Measurements from ENCODE around the gene AP4S1.
A peak's percentile ranks its signal among the peaks of the same experiment; 100 is the strongest.
"Not testable (repeated sequence)": the region's sequence is repeated elsewhere in the genome, so short reads cannot be mapped to it uniquely, and the experiment has no call there.

The AP4S1 gene

GRCh38 chr14:31026450-31027235, 1.2 kb downstream of the AP4S1 start:
- H3K4me1 ChIP-seq (ENCODE audit: control insufficient read depth, low read depth, low read length): peaks cover 13% of the 10 kb centered on the region
- H3K4me3 ChIP-seq (ENCODE audit: low read length): peak overlapping the region; percentile 99
- peak overlapping the region; percentile 97 for H3K9ac ChIP-seq (ENCODE audit: low read length)
- peaks cover 6% of the 10 kb centered on the region for H3K36me3 ChIP-seq (ENCODE audit: control insufficient read depth, low read depth, low read length)
- H3K27me3 ChIP-seq (ENCODE audit: control insufficient read depth, insufficient read depth, low read length): no peaks in the 10 kb centered on the region
- no peaks in the 10 kb centered on the region for H3K9me3 ChIP-seq (ENCODE audit: control insufficient read depth, low read depth, low read length)
- H3K27ac ChIP-seq (ENCODE audit: low read length): peak overlapping the region; percentile 48

GRCh38 chr14:31027847-31028246, 2.4 kb downstream of the AP4S1 start:
- H3K4me3 ChIP-seq (ENCODE audit: low read length): peak overlapping the region; percentile 99
- no peaks in the 10 kb centered on the region for H3K27me3 ChIP-seq (ENCODE audit: control insufficient read depth, insufficient read depth, low read length)
- H3K27ac ChIP-seq (ENCODE audit: low read length): no peak overlapping the region
- no peak overlapping the region for H3K9ac ChIP-seq (ENCODE audit: low read length)
- H3K4me1 ChIP-seq (ENCODE audit: control insufficient read depth, low read depth, low read length): peaks cover 13% of the 10 kb centered on the region
- peaks cover under 1% of the 10 kb centered on the region for H3K36me3 ChIP-seq (ENCODE audit: control insufficient read depth, low read depth, low read length)
- no peaks in the 10 kb centered on the region for H3K9me3 ChIP-seq (ENCODE audit: control insufficient read depth, low read depth, low read length)

- Histone ChIP-seq H3K27ac (ENCODE audit: low read length) (no peak overlapping the region), H3K4me3 (ENCODE audit: low read length) (no peak overlapping the region), H3K4me1 (ENCODE audit: control insufficient read depth, low read depth, low read length) (peaks cover 8% of the 10 kb centered on the region), H3K9me3 (ENCODE audit: control insufficient read depth, low read depth, low read length) (no peaks in the 10 kb centered on the region), H3K27me3 (ENCODE audit: control insufficient read depth, insufficient read depth, low read length) (no peaks in the 10 kb centered on the region), H3K9ac (ENCODE audit: low read length) (no peak overlapping the region), H3K36me3 (ENCODE audit: control insufficient read depth, low read depth, low read length) (no peaks in the 10 kb centered on the region)
Measured at GRCh38 chr14:31029016-31029970, 3.8 kb downstream of the AP4S1 start.

- Histone ChIP-seq H3K27ac (ENCODE audit: low read length) (no peak overlapping the region), H3K4me1 (ENCODE audit: control insufficient read depth, low read depth, low read length) (peaks cover 6% of the 10 kb centered on the region), H3K9me3 (ENCODE audit: control insufficient read depth, low read depth, low read length) (no peaks in the 10 kb centered on the region), H3K27me3 (ENCODE audit: control insufficient read depth, insufficient read depth, low read length) (no peaks in the 10 kb centered on the region), H3K36me3 (ENCODE audit: control insufficient read depth, low read depth, low read length) (no peaks in the 10 kb centered on the region), H3K4me3 (ENCODE audit: low read length) (no peak overlapping the region), H3K9ac (ENCODE audit: low read length) (no peak overlapping the region)
Measured at GRCh38 chr14:31030469-31030868, 5.0 kb downstream of the AP4S1 start.

GRCh38 chr14:31036552-31036951, 11.1 kb downstream of the AP4S1 start:
- Histone ChIP-seq H3K4me1 (ENCODE audit: control insufficient read depth, low read depth, low read length) (peaks cover 5% of the 10 kb centered on the region), H3K4me3 (ENCODE audit: low read length) (no peak overlapping the region), H3K9ac (ENCODE audit: low read length) (no peak overlapping the region), H3K27me3 (ENCODE audit: control insufficient read depth, insufficient read depth, low read length) (no peaks in the 10 kb centered on the region), H3K27ac (ENCODE audit: low read length) (no peak overlapping the region), H3K36me3 (ENCODE audit: control insufficient read depth, low read depth, low read length) (no peaks in the 10 kb centered on the region), H3K9me3 (ENCODE audit: control insufficient read depth, low read depth, low read length) (no peaks in the 10 kb centered on the region)

- Histone ChIP-seq H3K27ac (ENCODE audit: low read length) (no peak overlapping the region), H3K9me3 (ENCODE audit: control insufficient read depth, low read depth, low read length) (no peaks in the 10 kb centered on the region), H3K9ac (ENCODE audit: low read length) (no peak overlapping the region), H3K36me3 (ENCODE audit: control insufficient read depth, low read depth, low read length) (no peaks in the 10 kb centered on the region), H3K4me3 (ENCODE audit: low read length) (no peak overlapping the region), H3K4me1 (ENCODE audit: control insufficient read depth, low read depth, low read length) (peaks cover 5% of the 10 kb centered on the region), H3K27me3 (ENCODE audit: control insufficient read depth, insufficient read depth, low read length) (no peaks in the 10 kb centered on the region)
Measured at GRCh38 chr14:31037709-31038221, 12.3 kb downstream of the AP4S1 start.

- no peak overlapping the region for H3K4me3 ChIP-seq (ENCODE audit: low read length)
- no peaks in the 10 kb centered on the region for H3K36me3 ChIP-seq (ENCODE audit: control insufficient read depth, low read depth, low read length)
- H3K27ac ChIP-seq (ENCODE audit: low read length): no peak overlapping the region
- no peaks in the 10 kb centered on the region for H3K9me3 ChIP-seq (ENCODE audit: control insufficient read depth, low read depth, low read length)
- no peaks in the 10 kb centered on the region for H3K27me3 ChIP-seq (ENCODE audit: control insufficient read depth, insufficient read depth, low read length)
- no peak overlapping the region for H3K9ac ChIP-seq (ENCODE audit: low read length)
- H3K4me1 ChIP-seq (ENCODE audit: control insufficient read depth, low read depth, low read length): peaks cover 6% of the 10 kb centered on the region
Measured at GRCh38 chr14:31038521-31039166, 13.2 kb downstream of the AP4S1 start.

- Histone ChIP-seq H3K4me3 (ENCODE audit: low read length) (no peak overlapping the region), H3K9me3 (ENCODE audit: control insufficient read depth, low read depth, low read length) (no peaks in the 10 kb centered on the region), H3K4me1 (ENCODE audit: control insufficient read depth, low read depth, low read length) (peaks cover 8% of the 10 kb centered on the region), H3K27ac (ENCODE audit: low read length) (no peak overlapping the region), H3K27me3 (ENCODE audit: control insufficient read depth, insufficient read depth, low read length) (no peaks in the 10 kb centered on the region), H3K9ac (ENCODE audit: low read length) (no peak overlapping the region), H3K36me3 (ENCODE audit: control insufficient read depth, low read depth, low read length) (no peaks in the 10 kb centered on the region)
Measured at GRCh38 chr14:31042300-31042699, 16.9 kb downstream of the AP4S1 start.

GRCh38 chr14:31042893-31043292, 17.4 kb downstream of the AP4S1 start:
- H3K4me3 ChIP-seq (ENCODE audit: low read length); H3K9ac ChIP-seq (ENCODE audit: low read length); H3K36me3 ChIP-seq (ENCODE audit: control insufficient read depth, low read depth, low read length); H3K27ac ChIP-seq (ENCODE audit: low read length); H3K9me3 ChIP-seq (ENCODE audit: control insufficient read depth, low read depth, low read length); H3K4me1 ChIP-seq (ENCODE audit: control insufficient read depth, low read depth, low read length); H3K27me3 ChIP-seq (ENCODE audit: control insufficient read depth, insufficient read depth, low read length): not testable (repeated sequence)

GRCh38 chr14:31043379-31043778, 17.9 kb downstream of the AP4S1 start:
- no peaks in the 10 kb centered on the region for H3K27me3 ChIP-seq (ENCODE audit: control insufficient read depth, insufficient read depth, low read length)
- no peak overlapping the region for H3K9ac ChIP-seq (ENCODE audit: low read length)
- peaks cover 6% of the 10 kb centered on the region for H3K4me1 ChIP-seq (ENCODE audit: control insufficient read depth, low read depth, low read length)
- no peaks in the 10 kb centered on the region for H3K9me3 ChIP-seq (ENCODE audit: control insufficient read depth, low read depth, low read length)
- H3K27ac ChIP-seq (ENCODE audit: low read length): no peak overlapping the region
- H3K36me3 ChIP-seq (ENCODE audit: control insufficient read depth, low read depth, low read length): no peaks in the 10 kb centered on the region
- H3K4me3 ChIP-seq (ENCODE audit: low read length): no peak overlapping the region

- Histone ChIP-seq H3K9me3 (ENCODE audit: control insufficient read depth, low read depth, low read length) (no peaks in the 10 kb centered on the region), H3K27ac (ENCODE audit: low read length) (no peak overlapping the region)
Measured at GRCh38 chr14:31045501-31046080, 20.1 kb downstream of the AP4S1 start.

More at GRCh38 chr14:31045501-31046080, 20.1 kb downstream of the AP4S1 start:
- H3K4me1 ChIP-seq (ENCODE audit: control insufficient read depth, low read depth, low read length): peaks cover 3% of the 10 kb centered on the region
- no peaks in the 10 kb centered on the region for H3K27me3 ChIP-seq (ENCODE audit: control insufficient read depth, insufficient read depth, low read length)
- H3K4me3 ChIP-seq (ENCODE audit: low read length): no peak overlapping the region
- no peaks in the 10 kb centered on the region for H3K36me3 ChIP-seq (ENCODE audit: control insufficient read depth, low read depth, low read length)
- no peak overlapping the region for H3K9ac ChIP-seq (ENCODE audit: low read length)
